Thyroid gland (tissue), 4 donors: ENCODE measurements around the gene GLG1.

ENCODE experiments used
- POLR2A ChIP-seq, 2 donors: fragments of 450-650 bp; IDR thresholded peaks; one replicate each; pipeline ENCODE4 v1.6.1; 2017; ENCODE audit warnings: antibody characterized with exemption in 2 of 2, mild to moderate bottlenecking in 2 of 2, moderate library complexity in 1 of 2
- TF ChIP-seq, protein P1 (sequence below), 6 experiments: fragments of 200-600 bp in 3 of 6; fragments of 450-650 bp in 3 of 6; sonication (generic) in 3 of 6; IDR thresholded peaks; one replicate each; pipeline ENCODE4 v1.5.1; 2016 to 2019; ENCODE audit warnings: antibody characterized with exemption in 6 of 6, mild to moderate bottlenecking in 2 of 6, inconsistent platforms in 1 of 6, moderate library complexity in 1 of 6

DNA sequence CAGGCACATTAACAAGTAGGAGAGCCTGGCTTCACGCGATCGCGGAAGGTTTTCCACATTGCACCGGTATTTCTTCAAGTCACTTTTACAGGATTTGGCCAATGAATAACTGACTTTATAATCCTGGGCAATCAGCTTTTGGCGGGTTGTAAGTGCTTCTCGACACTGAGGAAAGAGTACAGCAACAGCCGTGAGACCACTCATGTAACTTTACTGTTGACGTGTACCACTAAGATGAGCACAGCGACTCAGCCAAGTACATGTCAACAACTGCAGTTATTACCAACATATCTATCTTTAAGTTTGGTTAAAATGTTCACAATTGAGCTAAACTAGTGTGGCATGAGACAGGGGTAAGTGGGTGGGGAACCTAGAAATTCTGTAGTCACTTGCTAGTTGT lies 113.9 kb downstream of the GLG1 start:
- TF ChIP-seq, protein P1, sequence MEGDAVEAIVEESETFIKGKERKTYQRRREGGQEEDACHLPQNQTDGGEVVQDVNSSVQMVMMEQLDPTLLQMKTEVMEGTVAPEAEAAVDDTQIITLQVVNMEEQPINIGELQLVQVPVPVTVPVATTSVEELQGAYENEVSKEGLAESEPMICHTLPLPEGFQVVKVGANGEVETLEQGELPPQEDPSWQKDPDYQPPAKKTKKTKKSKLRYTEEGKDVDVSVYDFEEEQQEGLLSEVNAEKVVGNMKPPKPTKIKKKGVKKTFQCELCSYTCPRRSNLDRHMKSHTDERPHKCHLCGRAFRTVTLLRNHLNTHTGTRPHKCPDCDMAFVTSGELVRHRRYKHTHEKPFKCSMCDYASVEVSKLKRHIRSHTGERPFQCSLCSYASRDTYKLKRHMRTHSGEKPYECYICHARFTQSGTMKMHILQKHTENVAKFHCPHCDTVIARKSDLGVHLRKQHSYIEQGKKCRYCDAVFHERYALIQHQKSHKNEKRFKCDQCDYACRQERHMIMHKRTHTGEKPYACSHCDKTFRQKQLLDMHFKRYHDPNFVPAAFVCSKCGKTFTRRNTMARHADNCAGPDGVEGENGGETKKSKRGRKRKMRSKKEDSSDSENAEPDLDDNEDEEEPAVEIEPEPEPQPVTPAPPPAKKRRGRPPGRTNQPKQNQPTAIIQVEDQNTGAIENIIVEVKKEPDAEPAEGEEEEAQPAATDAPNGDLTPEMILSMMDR (IDR thresholded peaks at IDR 0.05), result no peak
- no peak for TF ChIP-seq POLR2A (IDR thresholded peaks at IDR 0.05)
